GM18867 (cell line): ENCODE data around the gene ZNF521.

Source experiments
- ATAC-seq: cut with Tn5 transposase; IDR thresholded peaks from one replicate; pipeline ENCODE4 v1.9.1; 2021; ENCODE audit warnings: mild to moderate bottlenecking, moderate library complexity; ENCODE audit not compliant: unreplicated experiment

ZNF521 gene

GRCh38 chr18:25256439-25256838, 95.5 kb downstream of the ZNF521 start:
- no peak for ATAC-seq

GRCh38 chr18:25253779-25254178, 98.2 kb downstream of the ZNF521 start:
- ATAC-seq = no peak

- ATAC-seq = no peak
Observed at GRCh38 chr18:25253136-25253535, 98.8 kb downstream of the ZNF521 start.

DNA sequence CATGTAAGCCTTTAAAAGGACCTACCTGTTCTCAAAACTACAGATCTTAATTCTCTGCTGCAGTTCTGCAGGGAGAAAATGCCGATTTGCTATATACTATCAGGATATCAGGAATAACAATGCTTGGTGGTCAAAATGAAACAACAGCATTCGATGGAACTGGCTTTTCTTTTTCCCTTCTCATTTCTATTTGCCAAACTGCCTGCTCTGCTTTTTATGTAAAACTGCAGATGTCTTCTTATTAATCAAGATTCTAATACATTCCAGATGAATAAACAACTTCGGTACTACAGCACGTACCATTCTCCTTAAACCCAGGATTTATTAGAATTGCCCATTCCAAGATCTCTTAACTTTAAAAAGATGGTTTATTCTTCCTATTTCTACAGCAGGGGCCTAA, 100.9 kb downstream of the ZNF521 start:
- ATAC-seq = no peak

DNA sequence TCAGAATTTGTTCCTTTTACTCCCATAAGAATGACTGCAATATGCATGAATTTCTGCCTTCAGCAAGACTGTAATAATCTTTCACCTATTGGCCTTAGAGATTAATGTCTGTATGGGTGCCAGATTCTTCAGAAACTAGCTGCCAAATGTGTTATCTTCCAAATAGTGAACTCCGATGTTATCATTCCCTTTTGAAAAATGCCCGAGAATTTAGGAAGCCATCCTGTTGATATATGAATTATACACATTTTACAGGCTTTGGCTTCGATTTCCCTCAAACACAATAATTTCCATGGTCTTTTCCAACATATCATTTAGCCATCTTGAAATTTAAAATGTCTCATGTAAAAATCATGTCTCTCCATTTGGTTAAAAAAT, 101.5 kb downstream of the ZNF521 start:
- no peak for ATAC-seq

- ATAC-seq = no peak
Observed at GRCh38 chr18:25248755-25249154, 103.2 kb downstream of the ZNF521 start.

GRCh38 chr18:25247725-25248124, 104.2 kb downstream of the ZNF521 start:
- no peak for ATAC-seq

DNA sequence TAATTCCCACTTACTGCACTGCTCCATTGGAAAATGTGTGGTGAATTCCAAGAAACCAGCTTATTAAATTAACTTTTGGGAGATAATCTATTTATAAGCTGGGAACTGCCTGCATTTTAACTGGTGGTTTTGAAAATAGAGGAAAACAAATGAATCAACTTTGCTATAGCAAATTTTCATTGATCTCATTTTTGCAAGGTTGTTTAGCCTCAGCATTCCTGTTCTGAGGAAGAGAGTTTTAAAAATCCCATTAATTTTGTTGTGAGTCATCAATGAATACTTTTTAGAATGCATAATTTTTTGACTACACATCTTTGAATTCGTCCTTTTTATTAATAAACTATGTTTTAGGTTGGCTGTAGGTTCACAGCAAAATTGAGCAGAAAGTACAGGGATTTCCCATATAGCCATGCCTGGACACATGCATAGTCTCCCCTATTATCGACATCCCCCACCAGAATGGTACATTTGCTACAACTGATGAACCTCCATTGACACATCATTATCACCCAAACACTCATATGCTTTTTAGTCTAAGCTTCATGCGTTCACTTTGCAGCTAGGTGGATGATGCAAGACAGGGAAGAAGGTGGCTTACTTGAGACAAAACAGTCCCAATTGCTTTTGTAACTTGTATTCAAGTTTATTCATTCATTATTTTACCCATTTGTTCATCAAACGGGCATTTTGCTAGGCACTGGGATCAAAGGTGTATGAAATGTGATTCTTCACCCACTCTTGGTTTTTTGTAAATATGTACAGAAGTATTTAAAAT, 106.9 kb downstream of the ZNF521 start:
- no peak for ATAC-seq

GRCh38 chr18:25244170-25244569, 107.8 kb downstream of the ZNF521 start:
- no peak for ATAC-seq

DNA sequence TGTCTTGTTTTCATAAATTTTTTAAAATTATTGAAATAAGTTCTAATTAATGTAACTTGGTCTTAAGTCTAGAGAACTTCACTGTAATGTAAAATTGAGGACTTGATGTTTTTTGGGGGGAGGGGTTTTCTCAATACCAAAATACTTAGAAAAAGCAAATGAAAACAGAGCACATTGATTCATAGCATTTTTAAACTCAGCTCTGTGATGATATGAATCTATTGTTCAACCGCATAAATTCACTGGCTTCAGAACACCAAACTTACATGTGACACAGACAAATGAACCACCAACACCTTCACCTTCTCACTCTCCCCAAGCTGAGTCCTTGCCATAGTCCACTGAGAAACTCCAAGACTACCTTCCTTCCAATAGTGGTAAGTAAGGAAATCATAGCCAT, 108.2 kb downstream of the ZNF521 start:
- ATAC-seq = no peak

DNA sequence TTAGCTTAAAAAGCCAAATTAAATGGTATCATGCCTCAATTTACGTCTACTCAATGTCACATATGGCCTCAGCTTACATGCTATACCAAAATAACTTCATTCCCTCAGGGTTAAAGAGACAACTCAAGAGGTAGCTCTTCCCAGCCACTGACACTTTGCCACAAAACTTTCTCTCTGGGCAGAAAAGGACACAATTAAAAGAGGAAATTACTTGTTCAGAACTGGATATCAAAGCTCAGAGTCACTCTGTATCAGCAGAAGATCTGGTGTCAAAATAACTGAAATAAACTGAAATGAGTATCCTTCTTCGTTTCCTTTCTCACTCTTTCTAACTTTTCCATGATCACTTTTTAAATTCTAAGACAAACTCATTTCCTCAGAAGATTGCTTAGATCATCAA, 108.7 kb downstream of the ZNF521 start:
- no peak for ATAC-seq

- no peak for ATAC-seq
Observed at GRCh38 chr18:25240420-25240770, 111.6 kb downstream of the ZNF521 start.

DNA sequence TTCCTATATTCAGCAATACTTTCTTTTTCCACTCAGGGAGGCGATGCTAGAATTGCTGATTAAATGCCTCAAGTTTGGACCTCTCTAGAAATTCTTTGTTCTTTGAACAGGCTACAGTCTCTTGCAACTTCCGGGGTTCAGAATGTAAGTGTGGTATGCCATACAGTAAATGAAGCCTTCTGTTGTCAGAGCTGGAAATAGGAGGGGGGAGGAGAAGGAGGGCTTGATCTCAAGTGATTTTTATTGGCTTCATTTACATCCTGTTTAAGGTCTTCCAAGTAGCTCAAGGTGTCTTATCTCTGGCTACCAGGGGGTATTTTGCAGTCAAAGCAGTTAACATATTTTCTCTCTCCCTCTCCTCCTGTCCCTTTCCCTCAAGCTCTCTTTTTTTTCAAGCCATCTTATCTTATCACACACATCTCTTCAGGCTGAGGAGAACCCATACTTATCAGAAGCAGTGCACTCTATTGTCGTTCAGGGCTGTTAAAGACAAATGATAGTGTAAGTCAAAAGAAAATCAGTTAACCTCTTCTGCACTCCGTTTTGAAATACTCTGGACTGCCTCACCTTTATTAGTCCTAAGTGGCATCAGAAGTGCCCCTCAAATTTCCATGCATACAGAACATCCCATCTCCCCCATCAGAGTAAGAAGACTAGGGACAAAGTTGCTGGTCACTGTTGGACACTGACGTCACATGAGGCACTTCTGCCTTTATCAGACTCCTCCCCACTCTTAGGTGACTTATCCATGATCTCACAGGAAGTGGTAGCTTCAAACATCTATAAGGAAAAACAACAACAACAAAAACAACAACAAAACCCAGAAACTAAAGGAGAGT, 112.2 kb downstream of the ZNF521 start:
- no peak for ATAC-seq

DNA sequence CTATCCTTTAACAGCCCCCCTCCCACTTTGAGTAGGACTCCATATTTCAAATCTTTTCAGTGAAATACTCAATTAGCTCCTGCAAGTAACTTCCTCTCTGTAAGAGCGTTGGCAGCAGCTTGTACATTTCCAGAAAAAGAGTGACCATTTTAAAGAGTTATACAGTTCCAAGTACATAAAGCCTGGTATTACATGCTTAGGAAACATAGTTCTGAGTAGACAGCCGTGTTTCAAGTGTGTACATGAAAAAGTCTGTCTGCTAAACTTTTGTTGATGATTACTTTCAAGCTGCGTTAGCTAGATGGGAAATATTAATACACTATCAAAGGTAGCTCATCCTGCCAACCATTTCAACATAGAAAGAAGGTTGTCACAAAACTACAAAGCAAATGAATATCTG, 112.8 kb downstream of the ZNF521 start:
- ATAC-seq = no peak

- no peak for ATAC-seq
Observed at GRCh38 chr18:25237571-25238267, 114.2 kb downstream of the ZNF521 start.

DNA sequence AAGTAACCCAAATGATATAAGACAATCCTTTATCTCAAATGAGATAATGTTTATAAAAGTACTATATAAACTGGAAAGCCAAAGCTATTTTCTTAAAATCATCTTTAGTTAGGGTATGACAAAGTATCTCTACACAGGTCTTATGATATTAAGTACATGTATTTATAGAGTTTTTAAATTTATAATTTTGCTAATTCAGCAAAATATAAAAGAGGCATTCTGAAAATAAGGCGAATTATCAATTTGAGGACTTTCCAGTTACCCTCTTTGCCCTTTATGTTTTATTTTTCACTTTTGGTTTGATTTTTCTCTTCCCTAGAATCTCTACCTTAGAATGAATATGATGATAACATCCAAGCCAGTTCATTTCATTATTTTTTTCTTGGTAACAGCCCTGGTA, 115.2 kb downstream of the ZNF521 start:
- ATAC-seq = no peak

DNA sequence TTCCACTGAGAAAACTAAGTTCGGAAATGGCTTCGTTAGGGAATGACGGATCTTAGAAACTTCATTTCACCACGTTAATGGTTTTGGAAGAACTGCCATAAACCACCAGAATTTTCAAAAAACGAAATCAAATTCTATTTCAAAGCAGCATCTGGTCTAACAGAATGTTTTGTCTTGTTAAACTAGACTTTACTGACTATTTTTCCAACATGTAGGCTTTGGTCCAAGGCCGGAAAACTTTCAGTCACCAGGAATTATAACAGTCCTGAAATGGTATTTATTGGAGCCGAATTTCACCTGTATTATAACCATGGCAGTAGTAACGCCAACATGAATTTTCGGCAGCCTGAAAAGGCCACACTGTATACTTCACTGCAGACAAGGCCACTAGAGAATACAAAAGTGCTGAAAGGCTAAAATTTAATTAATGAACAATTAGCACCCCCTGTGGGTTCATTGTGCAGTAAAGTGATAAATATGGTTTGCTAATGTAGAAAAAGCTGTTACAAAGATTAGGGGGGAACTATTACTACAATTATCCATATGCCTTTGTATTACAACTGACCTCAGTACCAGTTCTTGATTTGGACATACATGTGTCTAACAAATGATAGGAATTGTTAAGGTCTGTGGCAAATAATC, 116.4 kb downstream of the ZNF521 start:
- no peak for ATAC-seq

GRCh38 chr18:25234740-25235345, 117.1 kb downstream of the ZNF521 start:
- ATAC-seq = no peak

DNA sequence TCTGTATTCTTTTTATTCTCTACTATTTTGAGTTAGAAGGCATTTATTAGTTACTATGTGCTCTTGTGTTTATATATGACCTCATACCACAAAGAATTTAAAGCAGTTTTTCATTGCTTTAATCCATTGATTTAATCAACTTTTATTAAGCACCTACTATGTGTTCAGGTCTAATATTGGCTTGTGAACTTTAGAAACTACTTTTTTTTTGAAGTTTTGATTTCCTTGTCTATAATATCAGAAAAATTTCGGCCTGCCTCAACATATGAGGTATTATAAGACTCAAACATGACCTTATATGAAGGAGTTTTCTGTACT, 117.7 kb downstream of the ZNF521 start:
- ATAC-seq = no peak

GRCh38 chr18:25233528-25234321, 118.2 kb downstream of the ZNF521 start:
- ATAC-seq = no peak
